Right lobe of liver (tissue), 4 donors: ENCODE results near the gene FAM13A.

Experiments
- CTCF ChIP-seq, 4 donors: fragments of 200-600 bp in 3 of 4; fragments of 450-650 bp in 1 of 4; IDR thresholded peaks; one replicate each; pipeline versions ENCODE4 v1.5.1 to v1.8.0; 2016 to 2022; ENCODE audit warnings: antibody characterized with exemption in 4 of 4, mild to moderate bottlenecking in 2 of 4
- POLR2A ChIP-seq: fragments of 450-650 bp; IDR thresholded peaks from one replicate; pipeline ENCODE4 v1.6.1; 2017; ENCODE audit warnings: antibody characterized with exemption, mild to moderate bottlenecking
- donor health status: DM: no; HTN: no; CAD: no.
- donor health status: DM: no; HTN: no; CAD: no.
- donor health status: DM: no; HTN: yes; CAD: no.

DNA sequence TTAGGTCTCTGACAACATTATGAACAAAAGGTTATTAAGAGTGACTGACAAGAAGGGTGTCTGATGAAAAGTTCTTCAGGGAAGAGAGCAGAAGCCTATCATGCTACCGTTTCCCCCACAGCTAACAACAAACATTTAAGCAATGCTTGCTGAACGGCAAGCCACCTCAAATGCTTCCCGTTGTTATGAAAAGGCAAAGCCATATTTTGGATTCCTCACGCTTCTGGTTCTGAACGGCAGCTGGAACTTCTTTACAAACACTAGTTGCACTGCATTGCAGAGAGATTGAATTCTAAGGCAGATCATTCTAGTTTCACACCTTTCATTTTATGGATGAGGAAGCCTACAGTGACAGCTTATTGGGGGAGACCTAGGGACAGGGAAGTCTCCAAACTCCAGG lies 310.8 kb downstream of the FAM13A start:
- TF ChIP-seq CTCF (IDR thresholded peaks at IDR 0.05) (no peak), POLR2A (no peak)
